GM23338 (cell line): ENCODE results near the gene WDR62. TPM values are rescaled to one million over a fixed set of nuclear protein-coding genes. Genes with fewer than 3 reads are reported as not detected.

Source experiments
- ATAC-seq: fragments of 200-7000 bp; cut with Tn5 transposase; 3 replicates; pipeline ENCODE4 v1.9.1; 2020
- DNase-seq: peaks from one replicate; pipeline ENCODE4 v3.0.0-alpha.2; 2015; ENCODE audit warnings: low spot score
- H2AFZ ChIP-seq: fragments of 200-600 bp; sonication (generic); 2 replicates; pipeline ENCODE4 v1.8.0; 2016; ENCODE audit warnings: antibody characterized with exemption, mild to moderate bottlenecking, moderate library complexity
- H3F3A ChIP-seq: fragments of 200-600 bp; sonication (generic); replicated peaks from 2 replicates; pipeline ENCODE4 v1.8.0; 2017; ENCODE audit warnings: antibody characterized with exemption, mixed run types, low read depth
- H3K27ac ChIP-seq: fragments of 200-600 bp; sonication (generic); 2 replicates; pipeline ENCODE4 v1.6.1; 2016; ENCODE audit warnings: low read depth
- H3K27me3 ChIP-seq: fragments of 200-600 bp; sonication (generic); 2 replicates; pipeline ENCODE4 v1.8.0; 2016; ENCODE audit warnings: mild to moderate bottlenecking, mixed run types, moderate library complexity; ENCODE audit not compliant: insufficient read depth
- H3K36me3 ChIP-seq: fragments of 200-600 bp; sonication (generic); 2 replicates; pipeline ENCODE4 v1.8.0; 2016; ENCODE audit warnings: mild to moderate bottlenecking; ENCODE audit not compliant: insufficient read depth
- H3K4me1 ChIP-seq: fragments of 200-600 bp; sonication (generic); 2 replicates; pipeline ENCODE4 v1.8.0; 2016; ENCODE audit warnings: mild to moderate bottlenecking, moderate library complexity; ENCODE audit not compliant: insufficient read depth
- H3K4me2 ChIP-seq: fragments of 200-600 bp; sonication (generic); 2 replicates; pipeline ENCODE4 v1.7.1; 2017; ENCODE audit warnings: mixed run types
- H3K4me3 ChIP-seq: fragments of 200-600 bp; sonication (generic); 2 replicates; pipeline ENCODE4 v1.6.1; 2016; ENCODE audit warnings: mixed run types
- H3K79me2 ChIP-seq: fragments of 200-600 bp; sonication (generic); replicated peaks from 2 replicates; pipeline ENCODE4 v1.8.0; 2017; ENCODE audit warnings: mild to moderate bottlenecking; ENCODE audit not compliant: insufficient read depth
- H3K9me2 ChIP-seq: fragments of 200-600 bp; sonication (generic); 2 replicates; pipeline ENCODE4 v1.8.0; 2017; ENCODE audit not compliant: insufficient read depth
- H4K20me1 ChIP-seq: fragments of 200-600 bp; sonication (generic); replicated peaks from 2 replicates; pipeline ENCODE4 v1.8.0; 2017; ENCODE audit warnings: mild to moderate bottlenecking; ENCODE audit not compliant: insufficient read depth
- H3K27ac Mint-ChIP-seq: 2 replicates; pipeline ENCODE4 v1.8.0; 2020; ENCODE audit warnings: inconsistent platforms, mild to moderate bottlenecking, moderate library complexity, mixed read lengths
- H3K27me3 Mint-ChIP-seq: 3 replicates; pipeline ENCODE4 v1.8.0; 2022; ENCODE audit warnings: low read depth, mild to moderate bottlenecking, moderate library complexity, mixed read lengths, inconsistent platforms; ENCODE audit not compliant: insufficient read depth, poor library complexity
- H3K36me3 Mint-ChIP-seq: 3 replicates; pipeline ENCODE4 v1.8.0; 2021; ENCODE audit warnings: low read depth, mild to moderate bottlenecking, inconsistent platforms, moderate library complexity, mixed read lengths
- H3K4me1 Mint-ChIP-seq: 3 replicates; pipeline ENCODE4 v1.8.0; 2020; ENCODE audit warnings: mild to moderate bottlenecking, inconsistent platforms, mixed read lengths
- H3K4me3 Mint-ChIP-seq: 3 replicates; pipeline ENCODE4 v1.8.0; 2021; ENCODE audit warnings: moderate library complexity, mild to moderate bottlenecking, inconsistent platforms, mixed read lengths
- H3K9me3 Mint-ChIP-seq: 3 replicates; pipeline ENCODE4 v1.8.0; 2020; ENCODE audit warnings: moderate library complexity, mild to moderate bottlenecking, inconsistent platforms, mixed read lengths
- CREB1 ChIP-seq: fragments of 250-450 bp; sonication (Bioruptor Pico); IDR thresholded peaks from 2 replicates; pipeline ENCODE4 v1.5.0; 2020; ENCODE audit warnings: low read depth, mild to moderate bottlenecking, moderate library complexity
- EZH2 ChIP-seq: fragments of 200-600 bp; sonication (generic); IDR thresholded peaks from one replicate; pipeline ENCODE4 v1.8.0; 2017; ENCODE audit warnings: antibody characterized with exemption, mild to moderate bottlenecking, low read depth; ENCODE audit not compliant: unreplicated experiment
- EZH2phosphoT487 ChIP-seq: fragments of 200-600 bp; sonication (generic); IDR thresholded peaks from one replicate; pipeline ENCODE4 v1.8.1; 2018; ENCODE audit warnings: antibody characterized with exemption; ENCODE audit not compliant: unreplicated experiment
- JUNB ChIP-seq: IDR thresholded peaks from one replicate; pipeline ENCODE4 v1.6.1; 2016; ENCODE audit warnings: antibody characterized with exemption; ENCODE audit not compliant: unreplicated experiment
- NANOG ChIP-seq: IDR thresholded peaks from 2 replicates; pipeline ENCODE4 v1.6.1; 2016; ENCODE audit warnings: antibody characterized with exemption, borderline replicate concordance
- POLR2AphosphoS5 ChIP-seq: IDR thresholded peaks from 2 replicates; pipeline ENCODE4 v1.6.1; 2016; ENCODE audit warnings: antibody characterized with exemption, low read depth
- STAT1 ChIP-seq: IDR thresholded peaks from one replicate; pipeline ENCODE4 v1.6.1; 2016; ENCODE audit warnings: antibody characterized with exemption; ENCODE audit not compliant: unreplicated experiment
- ZNF114 ChIP-seq: fragments of 250-450 bp; sonication (Bioruptor Pico); IDR thresholded peaks from 2 replicates; pipeline ENCODE4 v1.5.0; 2020; ENCODE audit warnings: mild to moderate bottlenecking, moderate library complexity
- ZNF331 ChIP-seq: fragments of 250-450 bp; sonication (Bioruptor Pico); IDR thresholded peaks from 2 replicates; pipeline ENCODE4 v1.5.0; 2020; ENCODE audit warnings: low read depth, mild to moderate bottlenecking, moderate library complexity
- polyA plus RNA-seq: library from polyadenylated mRNA; unstranded; fragments of >200 nt; fragmentation: Nextera tagmentation; extraction: Ambion mirVana; gene quantifications from 2 replicates; pipeline ENCODE4 v1.2.1, GENCODE V29; 2016
- total RNA-seq: library from RNA; depleted of rRNA; stranded (reverse); fragments of >200 nt; shearing (Covaris generic); gene quantifications from 2 replicates; pipeline ENCODE4 v1.2.3, GENCODE V29; 2014
- TF ChIP-seq, protein P1 (sequence below): fragments of 250-450 bp; sonication (Bioruptor Pico); IDR thresholded peaks from 2 replicates; pipeline ENCODE4 v1.5.0; 2020; ENCODE audit warnings: mild to moderate bottlenecking, moderate library complexity
- TF ChIP-seq, protein P2 (sequence below), 2 experiments: fragments of 200-600 bp in 1 of 2; sonication (generic) in 1 of 2; conservative IDR thresholded peaks; 2 replicates each; pipeline versions ENCODE4 v1.5.1 to v1.6.1; 2016 to 2017; ENCODE audit warnings: antibody characterized with exemption in 2 of 2, low read depth in 2 of 2, mild to moderate bottlenecking in 2 of 2, moderate library complexity in 1 of 2
- TF ChIP-seq, protein P3 (sequence below): IDR thresholded peaks from one replicate; pipeline ENCODE4 v1.6.1; 2018; ENCODE audit warnings: antibody characterized with exemption; ENCODE audit not compliant: unreplicated experiment
- TF ChIP-seq, protein P4 (sequence below): IDR thresholded peaks from 2 replicates; pipeline ENCODE4 v1.6.1; 2016; ENCODE audit warnings: antibody characterized with exemption

Gene WDR62
- total and polyA plus RNA-seq, 2 experiments from 2014 or later, result 14.1 to 45.4 TPM

DNA sequence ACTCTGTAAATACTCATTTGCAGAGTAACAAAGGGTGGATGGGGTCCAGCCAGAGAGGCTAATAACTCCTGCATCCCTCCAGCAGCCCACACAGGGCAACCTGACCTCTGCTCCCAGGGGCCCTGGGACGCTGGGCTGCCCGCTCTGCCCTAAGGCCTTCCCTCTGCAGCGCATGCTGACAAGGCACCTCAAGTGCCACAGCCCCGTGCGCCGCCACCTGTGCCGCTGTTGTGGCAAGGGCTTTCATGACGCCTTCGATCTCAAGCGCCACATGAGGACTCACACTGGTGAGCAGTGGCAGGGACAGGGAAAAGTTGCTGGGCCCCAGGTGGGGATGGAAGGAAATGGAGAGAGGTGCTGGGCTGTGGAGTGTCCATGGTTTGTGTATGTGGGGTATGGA, 58.0 kb downstream of the WDR62 start:
- H3K36me3 Mint-ChIP-seq, result peaks cover 40% of the 10 kb centered on the region
- ATAC-seq (no peak), DNase-seq (no peak)
- Histone ChIP-seq H3K9me2 (no peaks in the 10 kb centered on the region), H3K27ac (no peak overlapping the region), H3K27me3 (no peaks in the 10 kb centered on the region), H2AFZ (no peak overlapping the region), H3F3A (peaks cover 26% of the 10 kb centered on the region), H3K79me2 (peaks cover 22% of the 10 kb centered on the region), H3K36me3 (no peaks in the 10 kb centered on the region; the same call in 1 of the 2 replicates), H3K4me3 (no peak overlapping the region), H4K20me1 (peaks cover 10% of the 10 kb centered on the region; the same call in 1 of the 2 replicates), H3K4me2 (no peak overlapping the region), H3K4me1 (peaks cover 20% of the 10 kb centered on the region)
- no peak overlapping the region for H3K27ac Mint-ChIP-seq
- H3K4me1 Mint-ChIP-seq, result peaks cover 36% of the 10 kb centered on the region
- H3K4me3 Mint-ChIP-seq, result peak overlapping the region; percentile 99
- H3K9me3 Mint-ChIP-seq, result no peaks in the 10 kb centered on the region; the same call in 2 of the 3 replicates
- H3K27me3 Mint-ChIP-seq, result peaks cover 22% of the 10 kb centered on the region
- TF ChIP-seq ZNF331 (CRISPR knock-in tag) (no peak), NANOG (no peak), STAT1 (no peak), EZH2 (no peak), JUNB (no peak), POLR2AphosphoS5 (no peak), CREB1 (CRISPR knock-in tag) (no peak), ZNF114 (CRISPR knock-in tag) (no peak), EZH2phosphoT487 (no peak)
- TF ChIP-seq, protein P1, sequence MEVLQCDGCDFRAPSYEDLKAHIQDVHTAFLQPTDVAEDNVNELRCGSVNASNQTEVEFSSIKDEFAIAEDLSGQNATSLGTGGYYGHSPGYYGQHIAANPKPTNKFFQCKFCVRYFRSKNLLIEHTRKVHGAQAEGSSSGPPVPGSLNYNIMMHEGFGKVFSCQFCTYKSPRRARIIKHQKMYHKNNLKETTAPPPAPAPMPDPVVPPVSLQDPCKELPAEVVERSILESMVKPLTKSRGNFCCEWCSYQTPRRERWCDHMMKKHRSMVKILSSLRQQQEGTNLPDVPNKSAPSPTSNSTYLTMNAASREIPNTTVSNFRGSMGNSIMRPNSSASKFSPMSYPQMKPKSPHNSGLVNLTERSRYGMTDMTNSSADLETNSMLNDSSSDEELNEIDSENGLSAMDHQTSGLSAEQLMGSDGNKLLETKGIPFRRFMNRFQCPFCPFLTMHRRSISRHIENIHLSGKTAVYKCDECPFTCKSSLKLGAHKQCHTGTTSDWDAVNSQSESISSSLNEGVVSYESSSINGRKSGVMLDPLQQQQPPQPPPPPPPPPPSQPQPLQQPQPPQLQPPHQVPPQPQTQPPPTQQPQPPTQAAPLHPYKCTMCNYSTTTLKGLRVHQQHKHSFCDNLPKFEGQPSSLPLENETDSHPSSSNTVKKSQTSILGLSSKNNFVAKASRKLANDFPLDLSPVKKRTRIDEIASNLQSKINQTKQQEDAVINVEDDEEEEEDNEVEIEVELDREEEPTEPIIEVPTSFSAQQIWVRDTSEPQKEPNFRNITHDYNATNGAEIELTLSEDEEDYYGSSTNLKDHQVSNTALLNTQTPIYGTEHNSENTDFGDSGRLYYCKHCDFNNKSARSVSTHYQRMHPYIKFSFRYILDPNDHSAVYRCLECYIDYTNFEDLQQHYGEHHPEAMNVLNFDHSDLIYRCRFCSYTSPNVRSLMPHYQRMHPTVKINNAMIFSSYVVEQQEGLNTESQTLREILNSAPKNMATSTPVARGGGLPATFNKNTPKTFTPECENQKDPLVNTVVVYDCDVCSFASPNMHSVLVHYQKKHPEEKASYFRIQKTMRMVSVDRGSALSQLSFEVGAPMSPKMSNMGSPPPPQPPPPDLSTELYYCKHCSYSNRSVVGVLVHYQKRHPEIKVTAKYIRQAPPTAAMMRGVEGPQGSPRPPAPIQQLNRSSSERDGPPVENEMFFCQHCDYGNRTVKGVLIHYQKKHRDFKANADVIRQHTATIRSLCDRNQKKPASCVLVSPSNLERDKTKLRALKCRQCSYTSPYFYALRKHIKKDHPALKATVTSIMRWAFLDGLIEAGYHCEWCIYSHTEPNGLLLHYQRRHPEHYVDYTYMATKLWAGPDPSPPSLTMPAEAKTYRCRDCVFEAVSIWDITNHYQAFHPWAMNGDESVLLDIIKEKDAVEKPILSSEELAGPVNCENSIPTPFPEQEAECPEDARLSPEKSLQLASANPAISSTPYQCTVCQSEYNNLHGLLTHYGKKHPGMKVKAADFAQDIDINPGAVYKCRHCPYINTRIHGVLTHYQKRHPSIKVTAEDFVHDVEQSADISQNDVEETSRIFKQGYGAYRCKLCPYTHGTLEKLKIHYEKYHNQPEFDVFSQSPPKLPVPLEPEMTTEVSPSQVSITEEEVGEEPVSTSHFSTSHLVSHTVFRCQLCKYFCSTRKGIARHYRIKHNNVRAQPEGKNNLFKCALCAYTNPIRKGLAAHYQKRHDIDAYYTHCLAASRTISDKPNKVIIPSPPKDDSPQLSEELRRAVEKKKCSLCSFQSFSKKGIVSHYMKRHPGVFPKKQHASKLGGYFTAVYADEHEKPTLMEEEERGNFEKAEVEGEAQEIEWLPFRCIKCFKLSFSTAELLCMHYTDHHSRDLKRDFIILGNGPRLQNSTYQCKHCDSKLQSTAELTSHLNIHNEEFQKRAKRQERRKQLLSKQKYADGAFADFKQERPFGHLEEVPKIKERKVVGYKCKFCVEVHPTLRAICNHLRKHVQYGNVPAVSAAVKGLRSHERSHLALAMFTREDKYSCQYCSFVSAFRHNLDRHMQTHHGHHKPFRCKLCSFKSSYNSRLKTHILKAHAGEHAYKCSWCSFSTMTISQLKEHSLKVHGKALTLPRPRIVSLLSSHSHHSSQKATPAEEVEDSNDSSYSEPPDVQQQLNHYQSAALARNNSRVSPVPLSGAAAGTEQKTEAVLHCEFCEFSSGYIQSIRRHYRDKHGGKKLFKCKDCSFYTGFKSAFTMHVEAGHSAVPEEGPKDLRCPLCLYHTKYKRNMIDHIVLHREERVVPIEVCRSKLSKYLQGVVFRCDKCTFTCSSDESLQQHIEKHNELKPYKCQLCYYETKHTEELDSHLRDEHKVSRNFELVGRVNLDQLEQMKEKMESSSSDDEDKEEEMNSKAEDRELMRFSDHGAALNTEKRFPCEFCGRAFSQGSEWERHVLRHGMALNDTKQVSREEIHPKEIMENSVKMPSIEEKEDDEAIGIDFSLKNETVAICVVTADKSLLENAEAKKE (CRISPR knock-in tag), result no peak
- TF ChIP-seq, protein P2, sequence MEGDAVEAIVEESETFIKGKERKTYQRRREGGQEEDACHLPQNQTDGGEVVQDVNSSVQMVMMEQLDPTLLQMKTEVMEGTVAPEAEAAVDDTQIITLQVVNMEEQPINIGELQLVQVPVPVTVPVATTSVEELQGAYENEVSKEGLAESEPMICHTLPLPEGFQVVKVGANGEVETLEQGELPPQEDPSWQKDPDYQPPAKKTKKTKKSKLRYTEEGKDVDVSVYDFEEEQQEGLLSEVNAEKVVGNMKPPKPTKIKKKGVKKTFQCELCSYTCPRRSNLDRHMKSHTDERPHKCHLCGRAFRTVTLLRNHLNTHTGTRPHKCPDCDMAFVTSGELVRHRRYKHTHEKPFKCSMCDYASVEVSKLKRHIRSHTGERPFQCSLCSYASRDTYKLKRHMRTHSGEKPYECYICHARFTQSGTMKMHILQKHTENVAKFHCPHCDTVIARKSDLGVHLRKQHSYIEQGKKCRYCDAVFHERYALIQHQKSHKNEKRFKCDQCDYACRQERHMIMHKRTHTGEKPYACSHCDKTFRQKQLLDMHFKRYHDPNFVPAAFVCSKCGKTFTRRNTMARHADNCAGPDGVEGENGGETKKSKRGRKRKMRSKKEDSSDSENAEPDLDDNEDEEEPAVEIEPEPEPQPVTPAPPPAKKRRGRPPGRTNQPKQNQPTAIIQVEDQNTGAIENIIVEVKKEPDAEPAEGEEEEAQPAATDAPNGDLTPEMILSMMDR (conservative IDR thresholded peaks at IDR 0.05; ENCODE audit: low read depth in 2 of 2), result no peak
- TF ChIP-seq, protein P3, sequence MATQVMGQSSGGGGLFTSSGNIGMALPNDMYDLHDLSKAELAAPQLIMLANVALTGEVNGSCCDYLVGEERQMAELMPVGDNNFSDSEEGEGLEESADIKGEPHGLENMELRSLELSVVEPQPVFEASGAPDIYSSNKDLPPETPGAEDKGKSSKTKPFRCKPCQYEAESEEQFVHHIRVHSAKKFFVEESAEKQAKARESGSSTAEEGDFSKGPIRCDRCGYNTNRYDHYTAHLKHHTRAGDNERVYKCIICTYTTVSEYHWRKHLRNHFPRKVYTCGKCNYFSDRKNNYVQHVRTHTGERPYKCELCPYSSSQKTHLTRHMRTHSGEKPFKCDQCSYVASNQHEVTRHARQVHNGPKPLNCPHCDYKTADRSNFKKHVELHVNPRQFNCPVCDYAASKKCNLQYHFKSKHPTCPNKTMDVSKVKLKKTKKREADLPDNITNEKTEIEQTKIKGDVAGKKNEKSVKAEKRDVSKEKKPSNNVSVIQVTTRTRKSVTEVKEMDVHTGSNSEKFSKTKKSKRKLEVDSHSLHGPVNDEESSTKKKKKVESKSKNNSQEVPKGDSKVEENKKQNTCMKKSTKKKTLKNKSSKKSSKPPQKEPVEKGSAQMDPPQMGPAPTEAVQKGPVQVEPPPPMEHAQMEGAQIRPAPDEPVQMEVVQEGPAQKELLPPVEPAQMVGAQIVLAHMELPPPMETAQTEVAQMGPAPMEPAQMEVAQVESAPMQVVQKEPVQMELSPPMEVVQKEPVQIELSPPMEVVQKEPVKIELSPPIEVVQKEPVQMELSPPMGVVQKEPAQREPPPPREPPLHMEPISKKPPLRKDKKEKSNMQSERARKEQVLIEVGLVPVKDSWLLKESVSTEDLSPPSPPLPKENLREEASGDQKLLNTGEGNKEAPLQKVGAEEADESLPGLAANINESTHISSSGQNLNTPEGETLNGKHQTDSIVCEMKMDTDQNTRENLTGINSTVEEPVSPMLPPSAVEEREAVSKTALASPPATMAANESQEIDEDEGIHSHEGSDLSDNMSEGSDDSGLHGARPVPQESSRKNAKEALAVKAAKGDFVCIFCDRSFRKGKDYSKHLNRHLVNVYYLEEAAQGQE, result no peak
- TF ChIP-seq, protein P4, sequence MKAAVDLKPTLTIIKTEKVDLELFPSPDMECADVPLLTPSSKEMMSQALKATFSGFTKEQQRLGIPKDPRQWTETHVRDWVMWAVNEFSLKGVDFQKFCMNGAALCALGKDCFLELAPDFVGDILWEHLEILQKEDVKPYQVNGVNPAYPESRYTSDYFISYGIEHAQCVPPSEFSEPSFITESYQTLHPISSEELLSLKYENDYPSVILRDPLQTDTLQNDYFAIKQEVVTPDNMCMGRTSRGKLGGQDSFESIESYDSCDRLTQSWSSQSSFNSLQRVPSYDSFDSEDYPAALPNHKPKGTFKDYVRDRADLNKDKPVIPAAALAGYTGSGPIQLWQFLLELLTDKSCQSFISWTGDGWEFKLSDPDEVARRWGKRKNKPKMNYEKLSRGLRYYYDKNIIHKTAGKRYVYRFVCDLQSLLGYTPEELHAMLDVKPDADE, result no peak
